Lung (tissue), 12 donors: ENCODE results near the gene LRSAM1. TPM values are rescaled to one million over a fixed set of nuclear protein-coding genes. Genes with fewer than 3 reads are reported as not detected.

Experiments used
- ATAC-seq: fragments of 200-7000 bp; cut with Tn5 transposase; one replicate; pipeline ENCODE4 v1.9.1; 2020; ENCODE audit warnings: moderate number of reproducible peaks; ENCODE audit not compliant: insufficient read depth, low FRiP score
- DNase-seq, 3 donors: peaks; one replicate each; pipeline ENCODE4 v3.0.0-alpha.2; 2013 to 2017
- H3K27ac ChIP-seq, 2 donors: one replicate each; pipeline ENCODE4 v1.5.1; 2013; ENCODE audit warnings: mild to moderate bottlenecking in 2 of 2, moderate library complexity in 2 of 2, control low read depth in 1 of 2, inconsistent platforms in 1 of 2, low read depth in 1 of 2, low read length in 1 of 2
- H3K27me3 ChIP-seq, 3 donors: one replicate each; pipeline ENCODE4 v1.5.1; 2013; ENCODE audit warnings: low read length in 2 of 3; ENCODE audit not compliant: control insufficient read depth in 3 of 3, insufficient read depth in 3 of 3
- H3K36me3 ChIP-seq, 4 donors: one replicate each; pipeline ENCODE4 v1.5.1; 2013; ENCODE audit warnings: low read length in 4 of 4, mild to moderate bottlenecking in 1 of 4, moderate library complexity in 1 of 4; ENCODE audit not compliant: control insufficient read depth in 4 of 4, insufficient read depth in 4 of 4
- H3K4me1 ChIP-seq, 5 donors: one replicate each; pipeline ENCODE4 v1.5.1; 2013; ENCODE audit warnings: low read length in 5 of 5, mild to moderate bottlenecking in 2 of 5, moderate library complexity in 1 of 5; ENCODE audit not compliant: control insufficient read depth in 5 of 5, insufficient read depth in 5 of 5
- H3K4me3 ChIP-seq: one replicate; pipeline ENCODE4 v1.5.1; 2013; ENCODE audit warnings: mild to moderate bottlenecking, control low read depth, moderate library complexity
- H3K9ac ChIP-seq, 2 donors: one replicate each; pipeline ENCODE4 v1.5.1; 2013; ENCODE audit warnings: low read length in 2 of 2, control low read depth in 1 of 2; ENCODE audit not compliant: insufficient read depth in 1 of 2
- H3K9me3 ChIP-seq, 4 donors: one replicate each; pipeline ENCODE4 v1.5.1; 2013; ENCODE audit warnings: low read length in 3 of 4, mild to moderate bottlenecking in 1 of 4, moderate library complexity in 1 of 4; ENCODE audit not compliant: control insufficient read depth in 4 of 4, insufficient read depth in 3 of 4
- WGBS, 2 donors: extraction: QIAGEN DNeasy Blood & Tissue Kit; methylation state at CpG; one replicate each; pipeline ENCODE4 v1.1.7; 2013; 5-methylcytosine and 5-hydroxymethylcytosine counted together
- polyA plus RNA-seq, 2 donors: library from polyadenylated mRNA; stranded (reverse); fragments of 200-250 nt; gene quantifications; one replicate each; pipeline ENCODE4 v1.2.1, GENCODE V29; 2013
- total RNA-seq, 2 donors: library from RNA; depleted of rRNA in 1 of 2; stranded (reverse); fragments of >200 nt in 1 of 2; gene quantifications; one replicate each; pipeline ENCODE4 v1.2.1, GENCODE V29; 2014 to 2021
- TF ChIP-seq, protein P1 (sequence below): IDR thresholded peaks from 2 replicates; pipeline ENCODE4 v1.5.1; 2012; ENCODE audit warnings: mild to moderate bottlenecking; ENCODE audit errors: control extremely low read depth, extremely low read depth
- donor health status: control.
- donor health status: control.
- donor health status: Bipolar disorder and iron deficiency.
- donor health status: healthy.
- donor health status: DM: yes; HTN: yes; CAD: no.

The LRSAM1 gene
- total and polyA plus RNA-seq, 4 donors: 13.5 to 24.5 (median 18.0) TPM

DNA sequence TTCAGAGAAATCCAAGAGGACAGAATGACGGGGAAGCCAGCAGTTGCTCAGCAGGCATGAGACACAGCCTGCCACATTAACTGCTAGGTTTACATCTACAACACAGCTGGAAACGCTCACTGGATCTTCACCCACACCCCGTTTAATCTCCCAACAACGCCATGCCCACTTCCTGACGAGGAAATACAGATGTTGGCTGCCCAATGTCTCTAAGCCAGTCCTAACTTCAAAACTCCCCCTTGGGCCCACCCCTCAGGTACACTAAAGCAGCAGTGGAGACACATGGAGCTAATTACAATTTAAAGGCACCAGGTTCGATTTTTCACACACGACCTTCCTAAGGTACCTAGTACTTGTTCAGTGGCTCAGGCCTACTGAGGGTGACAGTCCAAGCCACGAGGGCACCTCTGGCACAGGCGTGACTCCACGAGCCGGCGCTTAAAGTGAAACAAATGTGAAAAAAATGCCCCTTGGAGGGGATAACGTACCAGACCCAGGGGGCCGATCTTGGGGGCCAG, 1.0 kb upstream of the LRSAM1 start:
- Histone ChIP-seq H3K4me3 (peak overlapping the region; percentile 97), H3K36me3 (peaks cover 16 to 48% (median 40%) of the 10 kb centered on the region in 4 donors), H3K9ac (peak overlapping the region; percentile 81 to 99), H3K4me1 (peaks cover 0 to 27% (median 18%) of the 10 kb centered on the region in 5 donors), H3K9me3 (peaks cover 0 to 2% (median 0%) of the 10 kb centered on the region in 4 donors), H3K27me3 (no peaks in the 10 kb centered on the region), H3K27ac (peak overlapping the region; percentile 80 to 93)
- 2% methylated on average over 14 of the region's 14 CpGs for WGBS, 2 donors
- DNase-seq: peak; percentile 68 to 81 (median 70)
- TF ChIP-seq, protein P1, sequence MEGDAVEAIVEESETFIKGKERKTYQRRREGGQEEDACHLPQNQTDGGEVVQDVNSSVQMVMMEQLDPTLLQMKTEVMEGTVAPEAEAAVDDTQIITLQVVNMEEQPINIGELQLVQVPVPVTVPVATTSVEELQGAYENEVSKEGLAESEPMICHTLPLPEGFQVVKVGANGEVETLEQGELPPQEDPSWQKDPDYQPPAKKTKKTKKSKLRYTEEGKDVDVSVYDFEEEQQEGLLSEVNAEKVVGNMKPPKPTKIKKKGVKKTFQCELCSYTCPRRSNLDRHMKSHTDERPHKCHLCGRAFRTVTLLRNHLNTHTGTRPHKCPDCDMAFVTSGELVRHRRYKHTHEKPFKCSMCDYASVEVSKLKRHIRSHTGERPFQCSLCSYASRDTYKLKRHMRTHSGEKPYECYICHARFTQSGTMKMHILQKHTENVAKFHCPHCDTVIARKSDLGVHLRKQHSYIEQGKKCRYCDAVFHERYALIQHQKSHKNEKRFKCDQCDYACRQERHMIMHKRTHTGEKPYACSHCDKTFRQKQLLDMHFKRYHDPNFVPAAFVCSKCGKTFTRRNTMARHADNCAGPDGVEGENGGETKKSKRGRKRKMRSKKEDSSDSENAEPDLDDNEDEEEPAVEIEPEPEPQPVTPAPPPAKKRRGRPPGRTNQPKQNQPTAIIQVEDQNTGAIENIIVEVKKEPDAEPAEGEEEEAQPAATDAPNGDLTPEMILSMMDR: no peak
- no peak for ATAC-seq

- ATAC-seq (peak; percentile 2), DNase-seq (no peak)
- 0 to 1% methylated on average over 14 of the region's 14 CpGs for WGBS, 2 donors
- peaks cover 0 to 27% (median 18%) of the 10 kb centered on the region in 5 donors for H3K4me1 ChIP-seq
- TF ChIP-seq, protein P1: no peak
- peak overlapping the region; percentile 83 to 99 for H3K9ac ChIP-seq
- H3K36me3 ChIP-seq: peaks cover 13 to 44% (median 31%) of the 10 kb centered on the region in 4 donors
- H3K9me3 ChIP-seq: peaks cover 0 to 2% (median 0%) of the 10 kb centered on the region in 4 donors
- H3K4me3 ChIP-seq: peak overlapping the region; percentile 60
- no peaks in the 10 kb centered on the region for H3K27me3 ChIP-seq
- peak overlapping the region; percentile 88 to 93 for H3K27ac ChIP-seq
These were observed 223 bp downstream of the LRSAM1 start for GRCh38 chr9:127451608-127451857.

- Histone ChIP-seq H3K9me3 (peaks cover 0 to 2% (median 0%) of the 10 kb centered on the region in 4 donors), H3K9ac (peak overlapping the region; percentile 83 to 99), H3K4me3 (peak overlapping the region; percentile 60), H3K36me3 (peaks cover 10 to 40% (median 27%) of the 10 kb centered on the region in 4 donors), H3K4me1 (peaks cover 0 to 27% (median 18%) of the 10 kb centered on the region in 5 donors), H3K27ac (peak overlapping the region; percentile 88 to 93), H3K27me3 (no peaks in the 10 kb centered on the region)
- WGBS, 2 donors: 9 to 11% methylated on average over 28 to 29 of the region's 29 CpGs
- peak; percentile 14 for ATAC-seq
- peak in 1 of 3 donors; percentile 61 for DNase-seq
- TF ChIP-seq, protein P1: no peak
These were observed 747 bp downstream of the LRSAM1 start for GRCh38 chr9:127451858-127452656.
